ENCODE results near the gene LRRC32. TPM values are rescaled to one million over a fixed set of nuclear protein-coding genes. Genes with fewer than 3 reads are reported as not detected.

The LRRC32 gene
- total RNA-seq (2014; rRNA removed) (not detected in 2 replicates), Bru-seq, nascent RNA (percentile 6 among the genes with signal in this experiment), BruChase-seq, experiment 1, labeled RNA remaining after a 6-hour chase (not detected), BruChase-seq, experiment 2, labeled RNA remaining after a 2-hour chase (not detected)
- long read RNA-seq: 0 reads

GRCh38 chr11:76670485-76671236 is at the start of gene LRRC32:
Gene LRRC32, minus strand, starts transcription at chr11:76670747. Its CDS starts 4,793 bp downstream, at chr11:76665954.
- H3K4me1 ChIP-seq (ENCODE audit: insufficient read depth, low read length): no peaks in the 10 kb centered on the region
- BruUV-seq (replicated peaks): no TSS peak
- H3K27me3 ChIP-seq (ENCODE audit: low read length): peaks cover 18% of the 10 kb centered on the region
- no peak for ATAC-seq
- H3K36me3 ChIP-seq (ENCODE audit: low read depth, low read length): no peaks in the 10 kb centered on the region
- no peaks in the 10 kb centered on the region for H3K9me3 ChIP-seq (ENCODE audit: low read length)
- no peak for DNase-seq
- H3F3A ChIP-seq (ENCODE audit: low read length, unreplicated experiment): no peaks in the 10 kb centered on the region
- TF ChIP-seq CTCF (conservative IDR thresholded peaks at IDR 0.05; ENCODE audit: low read depth, low read length): no peak
- H3K9ac ChIP-seq (ENCODE audit: low read length): no peak within 1 kb of the TSS
- no peak within 1 kb of the TSS for H3K4me3 ChIP-seq (ENCODE audit: low read length)
- no peaks in the 10 kb centered on the region for H4K20me1 ChIP-seq (ENCODE audit: low read length)
- H3K27ac ChIP-seq (ENCODE audit: low read length): no peak within 1 kb of the TSS
- intact Hi-C loops (cut with micrococcal nuclease): no loop called here
- H2AFZ ChIP-seq (ENCODE audit: low read length): no peak within 1 kb of the TSS
- H3K79me2 ChIP-seq (ENCODE audit: low read length): no peaks in the 10 kb centered on the region
- no peaks in the 10 kb centered on the region for H3K9me2 ChIP-seq (replicated peaks; ENCODE audit: low read length)
- POLR2A ChIA-PET (ENCODE audit: unreplicated experiment): no interaction called here
- no peak within 1 kb of the TSS for H3K4me2 ChIP-seq (ENCODE audit: low read length)
- CTCF ChIA-PET: no interaction called here

DNA sequence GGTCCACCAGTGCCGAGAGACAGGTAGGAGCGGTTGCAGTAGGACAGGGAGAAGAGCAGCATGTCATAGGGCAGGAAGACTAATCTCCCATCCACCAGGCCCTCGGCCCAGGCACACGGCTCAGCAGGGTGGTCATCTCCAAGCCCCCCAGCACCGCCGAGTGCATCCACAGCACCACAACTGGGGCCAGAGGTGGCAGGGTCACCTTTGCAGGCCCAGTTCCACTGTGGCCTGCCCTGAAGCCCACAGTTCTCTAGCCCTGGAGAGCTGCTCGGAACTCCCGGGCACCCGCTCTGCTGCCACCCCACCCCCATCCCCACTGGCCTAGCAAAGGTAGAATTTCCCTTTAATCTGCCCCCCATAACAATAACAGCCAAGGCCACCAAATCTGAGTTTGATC is 49.1 kb upstream of the LRRC32 start:
- no TSS peak for BruUV-seq (replicated peaks)
- no peak overlapping the region for H3K27ac ChIP-seq (ENCODE audit: low read length)
- no peaks in the 10 kb centered on the region for H3K36me3 ChIP-seq (ENCODE audit: low read depth, low read length)
- intact Hi-C loops (cut with micrococcal nuclease): no loop called here
- H3K9me3 ChIP-seq (ENCODE audit: low read length): no peaks in the 10 kb centered on the region
- TF ChIP-seq EZH2 (IDR thresholded peaks at IDR 0.05; ENCODE audit: low read length, unreplicated experiment): no peak
- TF ChIP-seq EZH2phosphoT487 (IDR thresholded peaks at IDR 0.05; ENCODE audit: borderline replicate concordance, low read length): no peak
- no peak for TF ChIP-seq CTCF (conservative IDR thresholded peaks at IDR 0.05; ENCODE audit: low read depth, low read length)
- CTCF ChIA-PET: interaction anchor here (0.6 kb wide), 1 partner anchor 759 kb away, joined by 16 read pairs; no protein-coding TSS in a partner anchor
- no peak overlapping the region for H3K4me2 ChIP-seq (ENCODE audit: low read length)
- ATAC-seq: no peak
- H3K9me2 ChIP-seq (replicated peaks; ENCODE audit: low read length): no peaks in the 10 kb centered on the region; the same call in 1 of the 2 replicates
- H3K4me1 ChIP-seq (ENCODE audit: insufficient read depth, low read length): peaks cover 6% of the 10 kb centered on the region; the same call in 1 of the 2 replicates
- H3K27me3 ChIP-seq (ENCODE audit: low read length): 0 out of 2 replicates have a peak, but pooled peaks cover under 1% of the 10 kb centered on the region
- no peaks in the 10 kb centered on the region for H4K20me1 ChIP-seq (ENCODE audit: low read length)
- no peaks in the 10 kb centered on the region for H3F3A ChIP-seq (ENCODE audit: low read length, unreplicated experiment)
- H3K79me2 ChIP-seq (ENCODE audit: low read length): no peaks in the 10 kb centered on the region
- DNase-seq: no peak
- no peak overlapping the region for H3K4me3 ChIP-seq (ENCODE audit: low read length)
- H2AFZ ChIP-seq (ENCODE audit: low read length): no peak overlapping the region
- H3K9ac ChIP-seq (ENCODE audit: low read length): no peak overlapping the region
- POLR2A ChIA-PET (ENCODE audit: unreplicated experiment): no interaction called here

- H3K4me2 ChIP-seq (ENCODE audit: low read length): no peak overlapping the region
- H3K36me3 ChIP-seq (ENCODE audit: low read depth, low read length): no peaks in the 10 kb centered on the region
- BruUV-seq (replicated peaks): no TSS peak
- H3K9me3 ChIP-seq (ENCODE audit: low read length): no peaks in the 10 kb centered on the region
- ATAC-seq (no peak), DNase-seq (no peak)
- H3K27ac ChIP-seq (ENCODE audit: low read length): no peak overlapping the region
- H2AFZ ChIP-seq (ENCODE audit: low read length): no peak overlapping the region
- H3K9ac ChIP-seq (ENCODE audit: low read length): no peak overlapping the region
- ChIA-PET POLR2A (ENCODE audit: unreplicated experiment) (no interaction called here), CTCF (no interaction called here)
- H3K4me3 ChIP-seq (ENCODE audit: low read length): no peak overlapping the region
- peaks cover 6% of the 10 kb centered on the region; the same call in 1 of the 2 replicates for H3K4me1 ChIP-seq (ENCODE audit: insufficient read depth, low read length)
- no peaks in the 10 kb centered on the region; the same call in 1 of the 2 replicates for H3K9me2 ChIP-seq (replicated peaks; ENCODE audit: low read length)
- no peaks in the 10 kb centered on the region for H3K79me2 ChIP-seq (ENCODE audit: low read length)
- no peaks in the 10 kb centered on the region for H3K27me3 ChIP-seq (ENCODE audit: low read length)
- no peaks in the 10 kb centered on the region for H4K20me1 ChIP-seq (ENCODE audit: low read length)
- intact Hi-C loops (cut with micrococcal nuclease): no loop called here
- no peaks in the 10 kb centered on the region for H3F3A ChIP-seq (ENCODE audit: low read length, unreplicated experiment)
- no peak for TF ChIP-seq CTCF (conservative IDR thresholded peaks at IDR 0.05; ENCODE audit: low read depth, low read length)
- no peak for TF ChIP-seq EZH2phosphoT487 (IDR thresholded peaks at IDR 0.05; ENCODE audit: borderline replicate concordance, low read length)
- TF ChIP-seq EZH2 (IDR thresholded peaks at IDR 0.05; ENCODE audit: low read length, unreplicated experiment): no peak
Observed at GRCh38 chr11:76719281-76719680, 48.7 kb upstream of the LRRC32 start.

Data from PC-3 (cell line).